KMS-11 (cell line): ENCODE results near the gene ZP1.

Experiments
- H2AFZ ChIP-seq: fragments of 200-600 bp; sonication (generic); 2 replicates; pipeline ENCODE4 v1.6.1; 2016; ENCODE audit warnings: antibody characterized with exemption, mixed run types, low read depth
- H3K27ac ChIP-seq: fragments of 200-600 bp; sonication (generic); 2 replicates; pipeline ENCODE4 v1.6.1; 2016; ENCODE audit warnings: mild to moderate bottlenecking, mixed run types
- H3K27me3 ChIP-seq: fragments of 200-600 bp; sonication (generic); 2 replicates; pipeline ENCODE4 v1.6.1; 2017; ENCODE audit warnings: mild to moderate bottlenecking, low read depth, mixed run types, moderate library complexity; ENCODE audit not compliant: insufficient read depth
- H3K36me3 ChIP-seq: fragments of 200-600 bp; sonication (generic); 2 replicates; pipeline ENCODE4 v1.6.1; 2017; ENCODE audit warnings: mild to moderate bottlenecking, mixed run types; ENCODE audit not compliant: insufficient read depth
- H3K4me1 ChIP-seq: fragments of 200-600 bp; sonication (generic); 2 replicates; pipeline ENCODE4 v1.6.1; 2016; ENCODE audit warnings: mild to moderate bottlenecking, low read depth, mixed run types; ENCODE audit not compliant: poor library complexity, severe bottlenecking
- H3K4me2 ChIP-seq: fragments of 200-600 bp; sonication (generic); 2 replicates; pipeline ENCODE4 v1.7.0; 2016; ENCODE audit warnings: mild to moderate bottlenecking, mixed run types
- H3K4me3 ChIP-seq: fragments of 200-600 bp; sonication (generic); IDR thresholded peaks from 2 replicates; pipeline ENCODE4 v1.6.1; 2017; ENCODE audit warnings: low read depth, low read length, mixed read lengths; ENCODE audit not compliant: insufficient read depth
- H3K79me2 ChIP-seq: fragments of 200-600 bp; sonication (generic); 2 replicates; pipeline ENCODE4 v1.6.1; 2016; ENCODE audit warnings: low read depth, mixed run types; ENCODE audit not compliant: insufficient read depth
- H3K9ac ChIP-seq: fragments of 200-600 bp; sonication (generic); 2 replicates; pipeline ENCODE4 v1.6.1; 2016; ENCODE audit warnings: mild to moderate bottlenecking, mixed run types
- H4K20me1 ChIP-seq: fragments of 200-600 bp; sonication (generic); 2 replicates; pipeline ENCODE4 v1.6.1; 2016; ENCODE audit warnings: mild to moderate bottlenecking, mixed run types; ENCODE audit not compliant: insufficient read depth
- CTCF ChIP-seq: fragments of 200-600 bp; sonication (generic); conservative IDR thresholded peaks from 2 replicates; pipeline ENCODE4 v1.6.1; 2017; ENCODE audit warnings: low read depth, mild to moderate bottlenecking, antibody characterized with exemption, low read length, moderate library complexity, mixed read lengths

Gene ZP1

GRCh38 chr11:60917267-60917666 lies 49.9 kb downstream of the ZP1 start:
- Histone ChIP-seq H3K79me2 (peaks cover 48% of the 10 kb centered on the region), H3K4me3 (no peak overlapping the region), H2AFZ (no peak overlapping the region), H3K4me1 (peaks cover 43% of the 10 kb centered on the region), H3K9ac (no peak overlapping the region), H3K36me3 (no peaks in the 10 kb centered on the region; the same call in 1 of the 2 replicates), H3K27ac (no peak overlapping the region), H3K27me3 (no peaks in the 10 kb centered on the region), H4K20me1 (peaks cover 4% of the 10 kb centered on the region), H3K4me2 (no peak overlapping the region)
- no peak for TF ChIP-seq CTCF

- TF ChIP-seq CTCF = no peak
- H3K27ac ChIP-seq = no peak overlapping the region
- no peaks in the 10 kb centered on the region for H3K27me3 ChIP-seq
- H3K4me2 ChIP-seq = no peak overlapping the region; the same call in 1 of the 2 replicates
- peaks cover 48% of the 10 kb centered on the region for H3K79me2 ChIP-seq
- no peak overlapping the region for H2AFZ ChIP-seq
- H4K20me1 ChIP-seq = peaks cover 4% of the 10 kb centered on the region
- no peaks in the 10 kb centered on the region; the same call in 1 of the 2 replicates for H3K36me3 ChIP-seq
- no peak overlapping the region for H3K4me3 ChIP-seq
- no peak overlapping the region for H3K9ac ChIP-seq
- H3K4me1 ChIP-seq = peaks cover 35% of the 10 kb centered on the region
Observed at GRCh38 chr11:60918251-60918938, 51.1 kb downstream of the ZP1 start.

- H3K4me3 ChIP-seq = no peak overlapping the region
- no peaks in the 10 kb centered on the region for H3K27me3 ChIP-seq
- H4K20me1 ChIP-seq = peaks cover 4% of the 10 kb centered on the region
- TF ChIP-seq CTCF = no peak
- H3K27ac ChIP-seq = no peak overlapping the region
- H3K4me2 ChIP-seq = no peak overlapping the region
- peaks cover 48% of the 10 kb centered on the region for H3K79me2 ChIP-seq
- peaks cover 38% of the 10 kb centered on the region for H3K4me1 ChIP-seq
- H2AFZ ChIP-seq = no peak overlapping the region
- no peak overlapping the region for H3K9ac ChIP-seq
- no peaks in the 10 kb centered on the region; the same call in 1 of the 2 replicates for H3K36me3 ChIP-seq
Observed at GRCh38 chr11:60918939-60919265, 51.6 kb downstream of the ZP1 start.

- peaks cover 48% of the 10 kb centered on the region for H3K79me2 ChIP-seq
- TF ChIP-seq CTCF = no peak
- H2AFZ ChIP-seq = no peak overlapping the region
- H3K27ac ChIP-seq = no peak overlapping the region
- H3K36me3 ChIP-seq = no peaks in the 10 kb centered on the region; the same call in 1 of the 2 replicates
- peaks cover 41% of the 10 kb centered on the region for H3K4me1 ChIP-seq
- no peak overlapping the region for H3K9ac ChIP-seq
- peaks cover 4% of the 10 kb centered on the region for H4K20me1 ChIP-seq
- H3K27me3 ChIP-seq = no peaks in the 10 kb centered on the region; the same call in 1 of the 2 replicates
- no peak overlapping the region for H3K4me3 ChIP-seq
- H3K4me2 ChIP-seq = no peak overlapping the region
Observed at GRCh38 chr11:60919320-60919719, 52.0 kb downstream of the ZP1 start.
